SH-SY5Y (cell line): ENCODE results near the gene DYNC2LI1.

Experiments
- GATA2 ChIP-seq: IDR thresholded peaks from 2 replicates; pipeline ENCODE4 v1.6.1; 2011; ENCODE audit warnings: mild to moderate bottlenecking, low read depth, low read length
- GATA3 ChIP-seq: IDR thresholded peaks from 2 replicates; pipeline ENCODE4 v1.6.1; 2011; ENCODE audit warnings: low read depth, mild to moderate bottlenecking, low read length, moderate library complexity

- TF ChIP-seq GATA2 (no peak), GATA3 (no peak)
Observed at GRCh38 chr2:43838560-43839267, 64.9 kb downstream of the DYNC2LI1 start, which contains the start of the genes ABCG5 and ABCG8.
